GM12878 (cell line): Measurements from ENCODE around the gene ATP6V1G2. TPM values are rescaled to one million over a fixed set of nuclear protein-coding genes. Genes with fewer than 3 reads are reported as not detected.

ENCODE experiments used
- ATAC-seq: fragments of 200-7000 bp; cut with Tn5 transposase; 3 replicates; pipeline ENCODE4 v1.9.1; 2020; ENCODE audit warnings: mild to moderate bottlenecking, moderate library complexity
- BruUV-seq: library from RNA; stranded (reverse); fragments of 400-500 nt; replicated peaks from 2 replicates; lab custom pipeline; 2021; lab: Mats Ljungman, UMichigan
- CTCF ChIA-PET: fragments of 300-600 bp; sonication (Branson Sonifier 250); formaldehyde crosslinking; extraction: SDS; loops from one replicate; lab custom pipeline; 2021; ENCODE audit warnings: inconsistent platforms; lab: Yijun Ruan, JAX
- POLR2A ChIA-PET: fragments of 350-600 bp; formaldehyde crosslinking; extraction: SDS; loops from one replicate; lab custom pipeline; 2021; ENCODE audit warnings: inconsistent platforms; lab: Charles Lee
- RAD21 ChIA-PET: fragments of 300-600 bp; sonication (Branson Sonifier 250); formaldehyde crosslinking; loops from one replicate; lab custom pipeline; 2023; ENCODE audit warnings: antibody characterized with exemption; ENCODE audit not compliant: unreplicated experiment; lab: Charles Lee
- SMC1A ChIA-PET: fragments of 300-600 bp; sonication (Branson Sonifier 250); formaldehyde crosslinking; loops from one replicate; lab custom pipeline; 2023; ENCODE audit not compliant: unreplicated experiment, uncharacterized antibody; lab: Charles Lee
- DNase-seq: peaks from one replicate; pipeline ENCODE4 v3.0.0-alpha.2; 2011; ENCODE audit warnings: low read depth, low spot score
- FAIRE-seq: peaks from 3 replicates; lab custom pipeline; 2011; peaks lifted over from hg19 to GRCh38; lab: Jason Lieb, UNC
- H2AFZ ChIP-seq: 2 replicates; pipeline ENCODE4 v1.6.0; 2011; ENCODE audit warnings: low read depth, low read length, control low read depth; ENCODE audit not compliant: control insufficient read depth
- H3K27ac ChIP-seq: 2 replicates; pipeline ENCODE4 v1.5.1; 2011; ENCODE audit warnings: control low read depth; ENCODE audit not compliant: control insufficient read depth, insufficient read depth
- H3K27me3 ChIP-seq, 2 experiments: replicated peaks in 1 of 2; 2 replicates each; pipeline versions ENCODE4 v1.6.0 to v1.6.1; 2011; ENCODE audit warnings: low read length in 1 of 2; ENCODE audit not compliant: control insufficient read depth in 2 of 2, insufficient read depth in 2 of 2
- H3K36me3 ChIP-seq, 2 experiments: 2 replicates each; pipeline ENCODE4 v1.5.1; 2011; ENCODE audit warnings: low read length in 1 of 2; ENCODE audit not compliant: control insufficient read depth in 2 of 2, insufficient read depth in 2 of 2
- H3K4me1 ChIP-seq: 2 replicates; pipeline ENCODE4 v1.6.1; 2011; ENCODE audit warnings: mild to moderate bottlenecking, low read length, moderate library complexity, mixed read lengths; ENCODE audit not compliant: control insufficient read depth, insufficient read depth
- H3K4me2 ChIP-seq: 2 replicates; pipeline ENCODE4 v1.6.0; 2011; ENCODE audit warnings: control low read depth; ENCODE audit not compliant: control insufficient read depth, insufficient read depth
- H3K4me3 ChIP-seq: fragments of 200-600 bp; sonication (generic); 2 replicates; pipeline ENCODE4 v1.5.1; 2016
- H3K79me2 ChIP-seq: 2 replicates; pipeline ENCODE4 v1.6.0; 2011; ENCODE audit warnings: low read length; ENCODE audit not compliant: control insufficient read depth, insufficient read depth
- H3K9ac ChIP-seq: 2 replicates; pipeline ENCODE4 v1.8.0; 2011; ENCODE audit warnings: low read length, control low read depth, mixed read lengths; ENCODE audit not compliant: control insufficient read depth, insufficient read depth
- H3K9me3 ChIP-seq: replicated peaks from 3 replicates; pipeline ENCODE4 v1.5.1; 2011; ENCODE audit warnings: mild to moderate bottlenecking, low read length; ENCODE audit not compliant: control insufficient read depth, insufficient read depth
- H4K20me1 ChIP-seq: 2 replicates; pipeline ENCODE4 v1.6.0; 2011; ENCODE audit not compliant: control insufficient read depth, insufficient read depth
- CBFB ChIP-seq: IDR thresholded peaks from 2 replicates; pipeline ENCODE4 v1.6.1; 2016; ENCODE audit warnings: antibody characterized with exemption, low read depth
- CBX3 ChIP-seq: fragments of 200-600 bp; sonication (generic); IDR thresholded peaks from 2 replicates; pipeline ENCODE4 v1.6.1; 2016; ENCODE audit warnings: low read depth, borderline replicate concordance
- CHD2 ChIP-seq: IDR thresholded peaks from 2 replicates; pipeline ENCODE4 v1.6.1; 2011; ENCODE audit warnings: low read depth, low read length, improper control_type of control experiment, borderline replicate concordance
- CHD4 ChIP-seq: fragments of 200-600 bp; sonication (generic); IDR thresholded peaks from 2 replicates; pipeline ENCODE4 v1.6.1; 2016; ENCODE audit warnings: mild to moderate bottlenecking
- EP300 ChIP-seq, 2 experiments: fragments of 150-350 bp in 1 of 2; IDR thresholded peaks; 2 replicates each; pipeline ENCODE4 v1.6.1; 2011 to 2012; ENCODE audit warnings: low read depth in 2 of 2, low read length in 2 of 2, borderline replicate concordance in 1 of 2, improper control_type of control experiment in 1 of 2, inconsistent platforms in 1 of 2; ENCODE audit not compliant: control insufficient read depth in 1 of 2
- IKZF1 ChIP-seq: fragments of 450-650 bp; conservative IDR thresholded peaks from 2 replicates; pipeline ENCODE4 v1.6.1; 2017; ENCODE audit warnings: antibody characterized with exemption, mild to moderate bottlenecking
- MTA3 ChIP-seq: IDR thresholded peaks from 2 replicates; pipeline ENCODE4 v1.6.1; 2012; ENCODE audit warnings: low read length, inconsistent platforms, borderline replicate concordance
- NFIC ChIP-seq: IDR thresholded peaks from 2 replicates; pipeline ENCODE4 v1.6.1; 2012; ENCODE audit warnings: low read depth, mild to moderate bottlenecking, inconsistent platforms, low read length, moderate library complexity
- NR2C2 ChIP-seq: IDR thresholded peaks from 2 replicates; pipeline ENCODE4 v1.6.1; 2011; ENCODE audit warnings: borderline replicate concordance, low read depth; ENCODE audit not compliant: control insufficient read depth, insufficient read length
- PAX8 ChIP-seq: fragments of 450-650 bp; IDR thresholded peaks from 2 replicates; pipeline ENCODE4 v1.6.1; 2017; ENCODE audit warnings: mild to moderate bottlenecking, moderate library complexity
- POLR2A ChIP-seq: IDR thresholded peaks from 2 replicates; pipeline ENCODE4 v1.6.1; 2011; ENCODE audit warnings: low read depth, mild to moderate bottlenecking, low read length
- POLR2AphosphoS2 ChIP-seq: IDR thresholded peaks from 2 replicates; pipeline ENCODE4 v1.6.1; 2011; ENCODE audit warnings: low read depth, mild to moderate bottlenecking, low read length, improper control_type of control experiment, moderate library complexity
- SP1 ChIP-seq: IDR thresholded peaks from one replicate; pipeline ENCODE4 v1.6.1; 2011; ENCODE audit warnings: low read depth, low read length
- SRF ChIP-seq, 2 experiments: IDR thresholded peaks; 2 replicates each; pipeline ENCODE4 v1.6.1; 2011; ENCODE audit warnings: low read depth in 2 of 2, low read length in 2 of 2, mild to moderate bottlenecking in 1 of 2, moderate library complexity in 1 of 2
- STAT3 ChIP-seq: IDR thresholded peaks from 2 replicates; pipeline ENCODE4 v1.6.1; 2011; ENCODE audit warnings: low read depth, low read length, improper control_type of control experiment
- ZNF24 ChIP-seq: fragments of 450-650 bp; IDR thresholded peaks from 2 replicates; pipeline ENCODE4 v1.6.1; 2017; ENCODE audit warnings: antibody characterized with exemption, mild to moderate bottlenecking
- WGBS: methylation state at CpG from one replicate; pipeline ENCODE4 v1.1.6; 2016; ENCODE audit warnings: low lambda C conversion rate; ENCODE audit not compliant: insufficient replicate concordance, insufficient coverage; ENCODE audit errors: missing lambda C conversion rate; 5-methylcytosine and 5-hydroxymethylcytosine counted together
- in situ Hi-C: fragments of 300-500 bp; cut with MboI; formaldehyde crosslinking; loops from 9 replicates; pipeline ENCODE4 v1.14.3; 2018; ENCODE audit warnings: mixed read lengths
- intact Hi-C: fragments of 100-400 bp; cut with micrococcal nuclease; formaldehyde crosslinking; loops from one replicate; pipeline ENCODE4 v1.14.2; 2022; ENCODE audit not compliant: unreplicated experiment
- polyA plus RNA-seq, 11 experiments: library from polyadenylated mRNA; depleted of rRNA in 4 of 11; unstranded in 6 of 11; stranded (reverse) in 5 of 11; fragments of >200 nt; fragmentation: Nextera tagmentation in 4 of 11; fragmentation: Illumina TruSeq in 1 of 11; extraction: Ambion mirVana in 4 of 11; extraction: Trizol in 1 of 11; gene quantifications; 1 replicate in 1 of 11; 2 replicates in 10 of 11; pipeline versions ENCODE4 v1.2.1 to v1.2.3, GENCODE V29; 2011 to 2016; ENCODE audit warnings: inconsistent platforms in 2 of 11, missing spikeins in 2 of 11, low read depth in 1 of 11
- total RNA-seq, 4 experiments: library from RNA; depleted of rRNA in 3 of 4; stranded (reverse); fragments of >200 nt in 3 of 4; fragmentation: Illumina TruSeq in 1 of 4; extraction: Trizol in 1 of 4; gene quantifications; 2 replicates each; pipeline versions ENCODE4 v1.2.1 to v1.2.3, GENCODE V29; 2013 to 2021

Gene ATP6V1G2
- total and polyA plus RNA-seq, 10 of the 15 experiments (the other 5 are each of a cell fraction or from before 2014, with no cell fraction given): 0.45 to 8.9 (median 2.8) TPM

- ATAC-seq: no peak
- POLR2A ChIA-PET: no interaction called here
- in situ Hi-C loops: no loop called here
Observed at GRCh38 chr6:31535538-31536324, 10.7 kb downstream of the ATP6V1G2 start.

DNA sequence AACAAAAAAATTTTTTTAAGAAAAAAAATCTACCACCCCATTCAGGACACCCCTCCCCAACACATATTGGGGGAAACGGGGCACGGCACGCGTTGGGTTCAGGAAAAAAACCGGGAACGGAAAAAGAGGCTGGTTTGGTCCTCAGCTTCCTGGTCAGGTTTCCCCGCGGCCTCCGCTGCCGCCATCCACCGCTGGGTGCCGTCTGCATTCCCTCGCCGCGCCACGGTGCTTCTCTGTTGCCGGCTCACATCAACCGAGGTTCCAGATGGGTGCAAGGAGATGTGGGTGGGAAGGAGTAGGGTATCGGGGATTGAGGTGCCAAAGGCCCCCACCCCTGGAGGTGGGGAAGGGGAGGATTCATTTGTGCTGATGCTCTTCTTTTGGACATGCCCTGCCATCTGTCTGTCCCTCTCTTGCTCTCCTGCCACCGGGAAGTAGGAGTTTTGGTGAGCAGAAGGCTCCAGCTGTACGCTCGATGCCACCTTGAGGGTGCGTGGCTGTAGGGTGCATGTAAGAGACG is 11.8 kb downstream of the ATP6V1G2 start:
- 90% methylated on average over 24 of the region's 24 CpGs for WGBS
- TSS peak; percentile 28 for BruUV-seq
- H4K20me1 ChIP-seq: peaks cover 3% of the 10 kb centered on the region
- FAIRE-seq (no peak), ATAC-seq (no peak), DNase-seq (no peak)
- H3K27ac ChIP-seq: no peak overlapping the region
- H3K4me2 ChIP-seq: peak overlapping the region; percentile 13; the same call in 1 of the 2 replicates
- RAD21 ChIA-PET: no interaction called here
- peaks cover 43 to 57% of the 10 kb centered on the region in 2 experiments for H3K36me3 ChIP-seq
- peaks cover 51% of the 10 kb centered on the region for H3K79me2 ChIP-seq
- intact Hi-C loops (no loop called here), in situ Hi-C loops (no loop called here)
- SMC1A ChIA-PET: no interaction called here
- no peaks in the 10 kb centered on the region for H3K9me3 ChIP-seq
- no peak overlapping the region for H2AFZ ChIP-seq
- no peak overlapping the region for H3K4me3 ChIP-seq
- H3K4me1 ChIP-seq: no peaks in the 10 kb centered on the region
- CTCF ChIA-PET: no interaction called here
- H3K27me3 ChIP-seq: no peaks in the 10 kb centered on the region
- no peak overlapping the region for H3K9ac ChIP-seq
- POLR2A ChIA-PET: no interaction called here
- no peak for TF ChIP-seq CHD4
- no peak for TF ChIP-seq CBFB
- TF ChIP-seq POLR2AphosphoS2: 0 out of 2 replicates have a peak, but pooled peaks have one; percentile 14
- TF ChIP-seq NFIC: no peak
- no peak for TF ChIP-seq MTA3
- no peak for TF ChIP-seq CHD2
- TF ChIP-seq IKZF1: 0 out of 2 replicates have a peak, but pooled peaks have one; percentile 18
- no peak for TF ChIP-seq SP1
- TF ChIP-seq ZNF24: no peak
- no peak for TF ChIP-seq STAT3
- TF ChIP-seq NR2C2: no peak
- no peak for TF ChIP-seq CBX3
- no peak for TF ChIP-seq PAX8
- peak; percentile 7; the same call in 1 of the 2 replicates for TF ChIP-seq POLR2A

More at GRCh38 chr6:31535538-31536324, 10.7 kb downstream of the ATP6V1G2 start:
- ChIA-PET SMC1A (no interaction called here), RAD21 (no interaction called here), CTCF (interaction anchor here (1.6 kb wide), 1 partner anchor 63 kb away, joined by 6 read pairs; no protein-coding TSS in a partner anchor)
- no peak for DNase-seq
- H3K4me3 ChIP-seq: no peak overlapping the region; the same call in 1 of the 2 replicates
- H3K27me3 ChIP-seq: no peaks in the 10 kb centered on the region
- no TSS peak for BruUV-seq
- no peaks in the 10 kb centered on the region for H3K4me1 ChIP-seq
- H3K79me2 ChIP-seq: peaks cover 62% of the 10 kb centered on the region
- intact Hi-C loops: no loop called here
- WGBS: 81% methylated on average over 2 of the region's 2 CpGs
- H3K36me3 ChIP-seq: peaks cover 41 to 64% of the 10 kb centered on the region in 2 experiments
- TF ChIP-seq SRF (IDR thresholded peaks at IDR 0.05; ENCODE audit: low read depth in 2 of 2, low read length in 2 of 2) (no peak), EP300 (IDR thresholded peaks at IDR 0.05; ENCODE audit: borderline replicate concordance in 1 of 2, control insufficient read depth in 1 of 2, low read depth in 2 of 2, low read length in 2 of 2) (no peak)
- no peaks in the 10 kb centered on the region for H3K9me3 ChIP-seq
- no peak overlapping the region for H3K27ac ChIP-seq
- no peak overlapping the region for H2AFZ ChIP-seq
- peaks cover 10% of the 10 kb centered on the region for H4K20me1 ChIP-seq
- FAIRE-seq: no peak
- H3K4me2 ChIP-seq: 0 out of 2 replicates have a peak overlapping the region, but pooled peaks have one; percentile 28
- H3K9ac ChIP-seq: no peak overlapping the region
